Upper lobe of left lung (tissue), 4 donors: ENCODE measurements around the gene SPPL3.
"Not testable (repeated sequence)": the region's sequence is repeated elsewhere in the genome, so short reads cannot be mapped to it uniquely, and the experiment has no call there.

Experiments
- EP300 ChIP-seq, 4 donors: sonication (generic); formaldehyde crosslinking; IDR thresholded peaks; one replicate each; pipeline ENCODE4 v1.5.1; 2017; ENCODE audit warnings: antibody characterized with exemption in 4 of 4, control low read depth in 2 of 4
- POLR2A ChIP-seq, 4 donors: fragments of 450-650 bp; IDR thresholded peaks; one replicate each; pipeline ENCODE4 v1.5.1; 2016 to 2017; ENCODE audit warnings: antibody characterized with exemption in 4 of 4, mild to moderate bottlenecking in 2 of 4
- POLR2AphosphoS5 ChIP-seq, 2 donors: sonication (generic); formaldehyde crosslinking; IDR thresholded peaks; one replicate each; pipeline ENCODE4 v1.5.1; 2017; ENCODE audit warnings: antibody characterized with exemption in 2 of 2
- TF ChIP-seq, protein P1 (sequence below), 6 experiments: fragments of 450-650 bp in 4 of 6; fragments of 200-600 bp in 2 of 6; sonication (generic) in 2 of 6; IDR thresholded peaks; one replicate each; pipeline ENCODE4 v1.5.1; 2016 to 2019; ENCODE audit warnings: antibody characterized with exemption in 6 of 6

DNA sequence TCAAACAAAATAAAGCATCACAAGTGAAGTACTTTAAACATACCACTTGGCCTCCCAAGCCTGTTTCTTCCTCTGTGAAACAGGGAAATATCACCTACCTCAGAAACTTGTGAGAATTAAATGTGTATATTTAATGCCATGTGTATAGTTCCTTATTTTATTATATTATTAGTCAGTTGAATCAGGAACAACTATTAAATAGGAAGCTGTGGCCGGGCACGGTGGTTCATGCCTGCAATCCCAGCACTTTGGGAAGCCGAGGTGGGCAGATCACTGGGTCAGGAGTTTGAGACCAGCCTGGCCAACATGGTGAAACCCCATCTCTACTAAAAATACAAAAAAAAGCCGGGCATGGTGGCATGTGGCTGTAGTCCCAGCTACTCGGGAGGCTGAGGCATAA is 3.1 kb downstream of the SPPL3 start:
- not testable (repeated sequence) for TF ChIP-seq POLR2A, EP300, POLR2AphosphoS5 (IDR thresholded peaks at IDR 0.05)
- TF ChIP-seq, protein P1, sequence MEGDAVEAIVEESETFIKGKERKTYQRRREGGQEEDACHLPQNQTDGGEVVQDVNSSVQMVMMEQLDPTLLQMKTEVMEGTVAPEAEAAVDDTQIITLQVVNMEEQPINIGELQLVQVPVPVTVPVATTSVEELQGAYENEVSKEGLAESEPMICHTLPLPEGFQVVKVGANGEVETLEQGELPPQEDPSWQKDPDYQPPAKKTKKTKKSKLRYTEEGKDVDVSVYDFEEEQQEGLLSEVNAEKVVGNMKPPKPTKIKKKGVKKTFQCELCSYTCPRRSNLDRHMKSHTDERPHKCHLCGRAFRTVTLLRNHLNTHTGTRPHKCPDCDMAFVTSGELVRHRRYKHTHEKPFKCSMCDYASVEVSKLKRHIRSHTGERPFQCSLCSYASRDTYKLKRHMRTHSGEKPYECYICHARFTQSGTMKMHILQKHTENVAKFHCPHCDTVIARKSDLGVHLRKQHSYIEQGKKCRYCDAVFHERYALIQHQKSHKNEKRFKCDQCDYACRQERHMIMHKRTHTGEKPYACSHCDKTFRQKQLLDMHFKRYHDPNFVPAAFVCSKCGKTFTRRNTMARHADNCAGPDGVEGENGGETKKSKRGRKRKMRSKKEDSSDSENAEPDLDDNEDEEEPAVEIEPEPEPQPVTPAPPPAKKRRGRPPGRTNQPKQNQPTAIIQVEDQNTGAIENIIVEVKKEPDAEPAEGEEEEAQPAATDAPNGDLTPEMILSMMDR (IDR thresholded peaks at IDR 0.05), result not testable (repeated sequence)
